Stimulated activated CD8-positive, alpha-beta memory T cell treated with anti-CD3 and anti-CD28 coated beads, Interleukin-4, amount 100 ng/mL, for 1 hour (primary cell): ENCODE data around the gene POLR2C.
"Not testable (repeated sequence)": the region's sequence is repeated elsewhere in the genome, so short reads cannot be mapped to it uniquely, and the experiment has no call there.

Experiments used
- DNase-seq, 2 donors: peaks; one replicate each; pipeline ENCODE4 v3.0.0-alpha.2; 2020; ENCODE audit warnings: low read depth in 2 of 2, low spot score in 1 of 2

Gene POLR2C

GRCh38 chr16:57462209-57462977, at the start of gene POLR2C:
Gene POLR2C (plus strand): TSS chr16:57462679. CDS start chr16:57462725, 46 bp downstream.
- peak; percentile 84 to 93 for DNase-seq

DNA sequence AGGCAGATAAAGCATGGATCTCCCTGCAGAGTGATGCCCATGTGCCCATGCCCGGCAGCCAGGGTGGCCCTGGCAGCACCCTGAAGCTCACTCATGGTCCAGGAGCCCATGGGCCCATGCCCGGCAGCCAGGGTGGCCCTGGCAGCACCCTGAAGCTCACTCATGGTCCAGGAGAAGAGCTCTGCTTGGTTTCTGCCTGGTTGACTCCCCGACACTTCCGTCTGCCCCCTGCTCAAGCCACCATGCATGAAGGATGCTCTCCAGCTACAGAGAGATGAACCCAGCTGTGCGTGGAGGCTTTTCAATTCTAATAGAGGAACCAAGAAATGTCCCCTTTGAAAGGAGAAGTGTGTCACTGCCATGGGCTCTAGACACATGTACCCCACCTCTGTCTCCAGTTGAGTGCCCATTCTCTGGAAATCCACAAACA, 49.2 kb upstream of the POLR2C start:
- DNase-seq, result no peak

DNA sequence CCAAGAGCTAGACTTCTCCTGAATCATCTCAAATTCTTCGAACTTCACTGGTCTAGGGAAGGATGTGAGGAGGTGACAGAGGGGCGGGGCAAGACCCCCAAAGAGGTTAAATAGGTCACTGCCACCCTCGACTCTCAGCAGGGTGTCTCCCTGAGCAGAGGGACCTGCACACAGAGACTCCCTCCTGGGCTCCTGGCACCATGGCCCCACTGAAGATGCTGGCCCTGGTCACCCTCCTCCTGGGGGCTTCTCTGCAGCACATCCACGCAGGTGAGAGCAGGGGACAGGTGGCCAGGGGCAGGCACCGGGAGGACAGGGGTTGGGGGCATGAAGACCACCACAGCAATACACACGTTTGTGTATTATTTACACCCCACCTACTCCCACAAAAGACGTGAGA, 48.7 kb upstream of the POLR2C start:
- DNase-seq, result no peak

- DNase-seq, result no peak
Measured at GRCh38 chr16:57416084-57416483, 46.4 kb upstream of the POLR2C start.

- DNase-seq, result no peak
Measured at GRCh38 chr16:57419506-57419905, 43.0 kb upstream of the POLR2C start.

GRCh38 chr16:57422026-57422944, 40.2 kb upstream of the POLR2C start:
- no peak for DNase-seq

DNA sequence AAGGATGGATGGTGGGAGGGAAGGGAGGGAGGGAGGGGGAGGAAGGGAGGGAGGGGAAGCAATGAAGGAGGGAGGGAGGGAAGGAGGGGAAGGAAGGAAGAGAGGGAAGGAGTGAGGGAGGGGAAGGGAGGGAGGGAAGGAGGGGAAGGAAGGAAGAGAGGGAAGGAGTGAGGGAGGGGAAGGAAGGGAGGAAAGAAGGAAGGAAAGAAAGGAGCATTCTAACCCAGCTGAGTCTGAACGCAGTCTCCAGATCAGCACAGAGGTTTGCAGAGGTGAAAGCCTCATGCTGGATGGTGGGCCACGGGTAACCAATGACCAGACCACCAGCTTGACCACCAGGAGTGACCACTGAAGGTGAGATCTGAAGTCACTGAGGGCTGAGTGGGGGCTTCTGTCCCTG, 39.3 kb upstream of the POLR2C start:
- no peak for DNase-seq

- DNase-seq, result no peak
Measured at GRCh38 chr16:57424583-57424982, 37.9 kb upstream of the POLR2C start.

- DNase-seq, result no peak
Measured at GRCh38 chr16:57426356-57426755, 36.1 kb upstream of the POLR2C start.

DNA sequence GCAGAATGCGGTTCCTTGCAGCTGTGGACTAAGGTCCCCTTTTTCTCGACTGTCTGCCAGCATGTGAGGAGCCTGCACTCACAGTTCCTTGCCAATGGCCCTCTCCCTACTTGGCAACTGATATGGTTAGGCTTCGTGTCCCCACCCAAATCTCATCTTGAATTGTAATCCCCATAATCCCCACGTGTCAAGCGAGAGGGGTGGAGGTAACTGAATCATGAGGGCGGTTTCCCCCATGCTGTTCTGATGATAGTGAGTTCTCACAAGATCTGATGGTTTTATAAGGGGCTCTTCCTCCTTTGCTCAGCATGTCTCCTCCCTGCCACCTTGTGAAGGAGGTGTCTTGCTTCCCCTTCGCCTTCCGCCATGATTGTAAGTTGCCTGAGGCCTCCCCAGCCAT, 35.2 kb upstream of the POLR2C start:
- DNase-seq, result no peak

DNA sequence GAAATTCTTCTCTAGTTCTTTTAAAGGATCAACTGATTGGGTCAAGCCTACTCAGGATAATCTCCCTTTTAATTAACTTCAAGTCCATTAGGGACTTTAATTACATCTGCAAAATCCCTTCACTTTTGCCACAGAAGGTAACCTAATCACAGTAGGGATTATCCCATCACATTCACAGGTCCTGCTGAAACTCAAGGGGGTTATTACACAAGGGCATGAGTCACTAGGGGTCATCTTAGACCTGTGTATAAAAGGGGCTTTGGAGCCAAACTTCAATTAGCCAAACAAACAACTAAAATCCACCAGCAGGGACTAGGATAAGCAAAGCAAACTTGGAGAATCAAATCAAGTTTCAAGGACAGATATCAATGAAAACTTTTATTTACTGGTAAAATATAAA, 34.7 kb upstream of the POLR2C start:
- no peak for DNase-seq

DNA sequence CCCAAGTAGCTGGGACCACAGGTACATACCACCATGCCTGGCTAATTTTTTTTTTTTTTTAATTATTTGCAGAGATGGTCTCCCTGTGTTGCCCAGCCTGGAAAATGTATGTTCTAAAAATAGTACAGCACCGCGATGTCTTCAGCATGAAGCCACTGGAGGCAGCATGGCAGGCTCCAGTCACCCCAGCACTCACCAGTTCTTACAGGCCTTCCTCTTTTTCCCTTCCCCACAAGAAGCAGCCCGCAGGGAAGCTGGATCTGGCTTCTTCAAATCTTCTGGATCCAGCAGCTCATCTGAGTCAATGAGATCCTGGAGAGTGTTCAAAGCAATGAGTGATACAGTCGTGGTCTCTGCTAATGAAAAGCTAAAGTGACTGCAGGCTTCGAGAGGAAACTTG, 31.5 kb upstream of the POLR2C start:
- no peak for DNase-seq

DNA sequence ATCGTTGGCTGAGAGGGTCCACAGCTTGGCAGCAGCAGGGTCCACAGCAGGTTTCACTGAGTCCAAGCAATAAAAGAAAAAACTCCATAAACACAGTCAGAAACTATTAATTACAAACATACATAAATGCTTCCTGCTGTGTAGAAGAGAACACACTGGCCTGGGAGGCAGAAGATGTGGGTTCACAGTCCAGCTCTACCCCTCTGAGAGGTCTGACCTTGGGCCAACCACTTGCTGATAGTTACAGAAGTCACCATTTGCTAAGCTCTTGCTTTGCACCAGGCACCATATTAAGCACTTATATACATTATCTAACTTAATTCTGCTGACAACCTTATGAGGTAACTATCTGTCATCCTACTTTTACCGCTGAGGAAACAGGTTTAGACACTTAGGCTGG, 30.0 kb upstream of the POLR2C start:
- no peak for DNase-seq

- no peak for DNase-seq
Measured at GRCh38 chr16:57432989-57433388, 29.5 kb upstream of the POLR2C start.

DNA sequence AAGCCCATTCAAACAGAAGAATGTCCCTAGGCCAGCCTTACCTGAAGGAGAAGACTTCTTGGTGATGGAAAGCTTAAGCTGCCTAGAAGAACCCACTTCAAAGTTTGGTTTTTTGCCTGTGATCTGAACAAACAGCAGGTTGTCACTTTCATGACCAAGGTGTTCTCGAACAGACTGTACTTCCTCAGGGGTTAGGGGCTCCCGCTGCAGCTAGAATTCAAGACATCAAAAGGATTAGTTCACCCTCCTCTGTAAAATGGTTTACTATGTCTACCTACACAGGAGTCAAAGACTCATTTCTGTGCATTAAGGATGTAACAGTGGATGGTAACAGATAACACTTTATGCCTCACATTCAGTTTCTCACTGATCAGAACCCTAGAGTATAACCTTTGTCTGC, 28.5 kb upstream of the POLR2C start:
- DNase-seq, result no peak

- no peak for DNase-seq
Measured at GRCh38 chr16:57435838-57436237, 26.6 kb upstream of the POLR2C start.

DNA sequence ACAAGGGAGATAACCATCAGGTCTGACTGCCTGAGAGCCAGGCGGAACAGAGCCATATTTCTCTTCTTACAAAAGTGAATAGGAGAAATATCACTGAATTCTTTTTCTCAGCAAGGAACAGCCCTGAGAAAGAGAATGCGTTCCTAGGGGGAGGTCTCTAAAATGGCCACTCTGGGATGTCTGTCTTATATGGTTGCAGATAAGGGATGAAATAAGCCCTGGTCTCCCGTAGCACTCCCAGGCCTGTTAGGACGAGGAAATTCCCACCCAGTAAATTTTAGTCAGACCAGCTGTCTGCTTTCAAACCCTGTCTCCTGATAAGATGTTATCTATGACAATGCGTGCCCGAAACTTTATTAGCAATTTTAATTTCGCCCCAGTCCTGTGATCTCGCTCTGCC, 22.5 kb upstream of the POLR2C start:
- DNase-seq, result not testable (repeated sequence)

GRCh38 chr16:57440551-57440950, 21.9 kb upstream of the POLR2C start:
- not testable (repeated sequence) for DNase-seq

DNA sequence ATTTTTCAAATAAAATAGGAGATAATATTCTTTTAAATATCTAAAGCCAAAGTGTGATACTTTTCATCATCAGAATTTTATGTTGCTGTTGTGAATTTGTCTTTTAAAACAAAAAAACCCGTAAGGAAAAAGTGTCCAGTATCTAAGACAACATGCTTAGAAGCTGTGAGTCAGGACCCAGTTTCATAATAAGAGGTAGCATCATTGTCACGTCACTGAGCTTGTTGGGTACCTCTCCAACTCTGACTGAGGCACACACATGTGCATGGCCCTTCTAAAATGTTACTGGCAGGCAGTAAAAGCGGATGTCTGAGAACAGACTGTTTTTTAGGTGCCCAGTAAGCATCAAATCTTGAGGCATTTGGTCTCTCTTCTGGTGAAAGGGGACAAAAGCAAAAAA, 17.8 kb upstream of the POLR2C start:
- no peak for DNase-seq

- DNase-seq, result no peak
Measured at GRCh38 chr16:57445510-57445909, 17.0 kb upstream of the POLR2C start.

DNA sequence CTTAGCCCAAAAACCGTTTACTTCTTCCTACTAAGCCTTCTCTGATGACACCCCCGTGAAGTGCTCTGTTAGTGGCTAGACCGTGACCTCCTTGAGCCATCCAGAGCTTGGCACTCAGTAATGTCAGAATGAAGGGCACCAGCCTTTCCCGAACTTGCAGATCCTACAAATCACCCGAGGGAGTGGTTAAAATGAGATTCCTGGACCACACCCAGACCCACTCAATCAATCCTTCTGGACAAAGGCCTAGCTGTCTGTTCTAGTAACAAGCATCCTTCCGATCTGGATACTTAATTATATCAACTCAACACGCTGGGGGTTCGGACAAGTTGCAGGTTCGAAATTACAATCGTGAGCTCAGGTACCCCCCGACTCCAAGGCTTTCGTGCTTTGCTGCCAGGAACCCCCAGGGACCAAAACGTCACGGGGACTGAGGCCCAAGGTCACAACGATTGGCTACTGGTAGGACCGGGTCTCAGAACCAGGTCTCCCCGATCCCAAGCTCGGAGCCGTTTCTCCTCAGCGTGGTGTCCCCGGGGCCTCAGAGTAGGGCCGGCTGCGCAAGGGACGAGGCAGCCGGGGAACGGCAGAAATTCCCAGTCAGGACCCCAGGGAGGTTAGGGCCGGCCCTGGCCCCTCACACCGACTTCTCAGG, 15.8 kb upstream of the POLR2C start:
- DNase-seq, result peak in 1 of 2 donors; percentile 2
